Stimulated activated CD8-positive, alpha-beta memory T cell treated with anti-CD3 and anti-CD28 coated beads, Interleukin-12 subunit alpha, Interleukin-12 subunit beta, amount 100 ng/mL, for 1 hour (primary cell): Measurements from ENCODE around the gene WDR62.

Experiments
- DNase-seq: peaks from one replicate; pipeline ENCODE4 v3.0.0-alpha.2; 2020; ENCODE audit warnings: low read depth

The WDR62 gene

DNA sequence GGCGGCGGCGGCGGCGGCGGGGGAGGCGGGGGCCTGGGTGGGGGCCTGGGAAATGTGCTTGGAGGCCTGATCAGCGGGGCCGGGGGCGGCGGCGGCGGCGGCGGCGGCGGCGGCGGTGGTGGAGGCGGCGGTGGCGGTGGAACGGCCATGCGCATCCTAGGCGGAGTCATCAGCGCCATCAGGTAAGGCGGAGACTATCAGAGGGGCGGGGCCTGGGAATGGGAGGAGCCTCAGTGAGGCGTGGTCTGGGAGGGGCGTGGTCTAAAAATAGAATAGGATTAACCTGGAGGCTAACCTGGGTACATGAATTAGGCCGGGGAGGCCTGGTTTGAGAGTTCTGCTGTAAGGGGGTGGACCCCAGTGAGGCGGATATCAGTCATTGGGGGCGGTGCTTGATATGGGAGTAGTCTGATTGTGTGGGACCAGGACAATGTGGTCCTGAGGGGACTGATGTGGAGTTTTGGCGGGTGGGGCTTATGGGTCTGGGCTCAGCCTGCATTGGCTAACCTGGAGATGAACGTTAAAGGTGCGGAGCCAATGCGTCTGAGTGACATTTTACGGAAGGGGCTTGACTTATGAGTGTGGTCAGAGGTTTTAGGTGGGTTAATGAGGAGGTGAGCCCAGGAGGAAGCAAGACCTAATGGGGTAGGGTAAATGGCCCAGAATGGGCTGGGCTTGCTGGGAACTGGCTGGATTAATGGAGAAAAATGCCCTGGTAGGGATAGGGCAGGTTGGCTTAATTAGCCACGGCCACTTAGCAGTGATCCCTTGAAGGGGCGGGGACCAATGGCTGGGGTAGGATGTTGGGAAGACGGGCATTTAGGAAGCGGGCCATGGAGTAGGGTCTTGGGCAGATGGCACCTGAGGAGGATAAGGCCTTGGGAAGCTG, 86.6 kb downstream of the WDR62 start:
- peak; percentile 80 for DNase-seq

DNA sequence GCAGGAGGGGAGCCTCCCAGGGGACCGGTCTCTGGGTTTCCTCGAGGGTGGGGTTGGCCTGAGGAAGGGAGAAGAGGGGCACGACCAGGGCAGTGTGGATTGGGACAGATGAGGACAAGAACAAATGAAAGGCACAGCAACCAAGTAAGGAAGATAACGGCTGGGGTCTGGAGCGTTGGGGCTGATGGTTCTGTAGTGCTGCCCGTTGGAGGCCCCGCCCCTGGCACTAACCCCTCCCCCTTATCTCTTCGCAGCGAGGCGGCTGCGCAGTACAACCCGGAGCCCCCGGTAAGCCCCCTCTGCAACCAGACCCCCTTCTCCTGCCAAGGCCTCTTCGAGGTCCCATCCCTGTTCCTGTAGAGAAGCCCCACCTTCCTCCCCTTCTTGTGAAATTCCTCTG, 87.3 kb downstream of the WDR62 start:
- DNase-seq = no peak

DNA sequence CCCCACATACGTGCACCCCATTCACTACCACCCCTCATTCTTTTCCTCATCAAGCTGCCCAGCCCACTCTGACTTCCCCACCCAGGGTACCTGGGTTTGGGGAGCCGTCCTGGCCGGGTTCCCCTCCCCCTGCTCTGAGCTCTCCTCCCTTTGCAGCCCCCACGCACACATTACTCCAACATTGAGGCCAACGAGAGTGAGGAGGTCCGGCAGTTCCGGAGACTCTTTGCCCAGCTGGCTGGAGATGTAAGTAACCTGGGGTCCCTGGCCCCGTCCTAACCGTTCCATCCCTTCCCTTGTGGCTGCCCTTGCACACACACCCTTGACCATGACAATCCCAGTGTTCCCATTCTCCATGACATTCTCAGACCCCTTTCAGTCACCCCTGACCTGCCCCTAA, 87.8 kb downstream of the WDR62 start:
- DNase-seq = no peak

- DNase-seq = no peak
These were observed 89.9 kb downstream of the WDR62 start for GRCh38 chr19:36144624-36145023.

GRCh38 chr19:36149673-36150406, 95.1 kb downstream of the WDR62 start:
- DNase-seq = no peak

GRCh38 chr19:36150586-36150985, 95.9 kb downstream of the WDR62 start:
- no peak for DNase-seq

GRCh38 chr19:36151144-36152018, 96.7 kb downstream of the WDR62 start:
- DNase-seq = no peak

GRCh38 chr19:36152019-36152351, 97.3 kb downstream of the WDR62 start:
- no peak for DNase-seq

- no peak for DNase-seq
These were observed 97.8 kb downstream of the WDR62 start, which contains the start of gene COX7A1 for GRCh38 chr19:36152352-36153091. Gene COX7A1, minus strand, starts transcription at chr19:36152447. Its CDS starts 40 bp downstream, at chr19:36152407.

DNA sequence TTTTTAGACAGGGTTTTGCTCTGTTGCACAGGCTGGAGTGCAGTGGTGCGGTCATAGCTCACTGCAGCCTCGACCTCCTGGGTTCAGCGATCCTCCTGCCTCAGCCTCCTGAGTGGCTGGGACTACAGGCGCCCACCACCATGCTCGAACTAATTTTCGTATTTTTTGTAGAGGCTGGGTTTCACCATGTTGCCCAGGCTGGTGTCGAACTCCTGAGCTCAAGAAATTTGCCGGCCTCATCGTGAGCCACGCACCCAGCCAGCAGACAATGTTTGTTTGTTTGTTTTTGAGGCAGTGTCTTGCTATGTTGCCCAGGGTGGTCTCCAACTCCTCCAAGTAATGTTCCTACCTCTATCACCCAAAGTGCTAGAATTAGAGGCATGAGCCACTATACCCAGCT, 98.4 kb downstream of the WDR62 start:
- DNase-seq = no peak
